IPS-20b (cell line): ENCODE results near the gene CELF5.
A peak's percentile ranks its signal among the peaks of the same experiment; 100 is the strongest.
"Not testable (repeated sequence)": the region's sequence is repeated elsewhere in the genome, so short reads cannot be mapped to it uniquely, and the experiment has no call there.

ENCODE experiments used
- H3K27ac ChIP-seq: one replicate; pipeline ENCODE4 v1.5.1; 2013; ENCODE audit warnings: low read length
- H3K27me3 ChIP-seq: 2 replicates; pipeline ENCODE4 v1.6.1; 2013; ENCODE audit warnings: mild to moderate bottlenecking, low read length, inconsistent platforms; ENCODE audit not compliant: insufficient read depth
- H3K36me3 ChIP-seq: 2 replicates; pipeline ENCODE4 v1.6.1; 2013; ENCODE audit warnings: low read depth, mild to moderate bottlenecking, inconsistent platforms, low read length, moderate library complexity; ENCODE audit not compliant: insufficient read depth
- H3K4me1 ChIP-seq: 2 replicates; pipeline ENCODE4 v1.6.1; 2013; ENCODE audit warnings: mild to moderate bottlenecking, control low read depth, inconsistent platforms, low read length, moderate library complexity; ENCODE audit not compliant: insufficient read depth
- H3K4me3 ChIP-seq: 2 replicates; pipeline ENCODE4 v1.5.1; 2013; ENCODE audit warnings: mild to moderate bottlenecking, low read length, inconsistent platforms
- H3K9ac ChIP-seq: 2 replicates; pipeline ENCODE4 v1.6.1; 2013; ENCODE audit warnings: low read depth, mild to moderate bottlenecking, inconsistent platforms, low read length, moderate library complexity
- H3K9me3 ChIP-seq: 2 replicates; pipeline ENCODE4 v1.6.1; 2013; ENCODE audit warnings: mild to moderate bottlenecking, low read depth, low read length, inconsistent platforms; ENCODE audit not compliant: insufficient read depth

The CELF5 gene

GRCh38 chr19:3204646-3205275 lies 19.7 kb upstream of the CELF5 start:
- H3K27ac ChIP-seq, result no peak overlapping the region

GRCh38 chr19:3206216-3206953 lies 18.1 kb upstream of the CELF5 start:
- H3K36me3 ChIP-seq, result peaks cover 20% of the 10 kb centered on the region
- H3K9ac ChIP-seq, result no peak overlapping the region
- H3K4me1 ChIP-seq, result peaks cover 3% of the 10 kb centered on the region; the same call in 1 of the 2 replicates

More at GRCh38 chr19:3204646-3205275, 19.7 kb upstream of the CELF5 start:
- H3K4me3 ChIP-seq, result no peak overlapping the region
- H3K36me3 ChIP-seq, result peaks cover 25% of the 10 kb centered on the region
- H3K9ac ChIP-seq, result no peak overlapping the region
- H3K27me3 ChIP-seq, result no peaks in the 10 kb centered on the region
- H3K9me3 ChIP-seq, result no peaks in the 10 kb centered on the region
- H3K4me1 ChIP-seq, result no peaks in the 10 kb centered on the region

DNA sequence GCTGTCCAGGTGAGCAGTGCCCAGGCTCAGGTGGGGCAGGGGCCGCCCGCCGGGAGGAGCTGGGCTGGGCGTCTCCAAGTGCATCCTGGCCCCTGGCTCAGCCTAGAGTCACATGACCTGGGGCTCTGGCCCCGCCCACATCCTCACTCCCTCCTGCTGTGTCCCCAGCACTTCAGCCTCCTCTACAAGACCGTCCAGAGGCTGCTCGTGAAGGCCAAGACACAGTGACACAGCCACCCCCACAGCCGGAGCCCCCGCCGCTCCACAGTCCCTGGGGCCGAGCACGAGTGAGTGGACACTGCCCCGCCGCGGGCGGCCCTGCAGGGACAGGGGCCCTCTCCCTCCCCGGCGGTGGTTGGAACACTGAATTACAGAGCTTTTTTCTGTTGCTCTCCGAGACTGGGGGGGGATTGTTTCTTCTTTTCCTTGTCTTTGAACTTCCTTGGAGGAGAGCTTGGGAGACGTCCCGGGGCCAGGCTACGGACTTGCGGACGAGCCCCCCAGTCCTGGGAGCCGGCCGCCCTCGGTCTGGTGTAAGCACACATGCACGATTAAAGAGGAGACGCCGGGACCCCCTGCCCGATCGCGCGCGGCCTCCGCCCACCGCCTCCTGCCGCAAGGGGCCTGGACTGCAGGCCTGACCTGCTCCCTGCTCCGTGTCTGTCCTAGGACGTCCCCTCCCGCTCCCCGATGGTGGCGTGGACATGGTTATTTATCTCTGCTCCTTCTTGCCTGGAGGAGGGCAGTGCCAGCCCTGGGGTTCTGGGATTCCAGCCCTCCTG lies 16.8 kb upstream of the CELF5 start:
- peaks cover 3% of the 10 kb centered on the region; the same call in 1 of the 2 replicates for H3K4me1 ChIP-seq
- H3K4me3 ChIP-seq, result no peak overlapping the region
- no peak overlapping the region for H3K27ac ChIP-seq
- no peaks in the 10 kb centered on the region for H3K27me3 ChIP-seq
- no peak overlapping the region for H3K9ac ChIP-seq
- H3K36me3 ChIP-seq, result peaks cover 15% of the 10 kb centered on the region
- no peaks in the 10 kb centered on the region for H3K9me3 ChIP-seq

More at GRCh38 chr19:3206216-3206953, 18.1 kb upstream of the CELF5 start:
- Histone ChIP-seq H3K27me3 (no peaks in the 10 kb centered on the region), H3K27ac (no peak overlapping the region), H3K9me3 (no peaks in the 10 kb centered on the region), H3K4me3 (no peak overlapping the region)

GRCh38 chr19:3208317-3209207 lies 15.9 kb upstream of the CELF5 start:
- no peak overlapping the region for H3K27ac ChIP-seq
- no peak overlapping the region for H3K9ac ChIP-seq
- peaks cover 15% of the 10 kb centered on the region for H3K36me3 ChIP-seq

GRCh38 chr19:3210347-3211017 lies 14.0 kb upstream of the CELF5 start:
- Histone ChIP-seq H3K9me3 (no peaks in the 10 kb centered on the region), H3K9ac (peak overlapping the region; percentile 65; the same call in 1 of the 2 replicates), H3K4me1 (peaks cover 3% of the 10 kb centered on the region; the same call in 1 of the 2 replicates), H3K4me3 (peak overlapping the region; percentile 52; the same call in 1 of the 2 replicates), H3K27me3 (no peaks in the 10 kb centered on the region), H3K36me3 (peaks cover 15% of the 10 kb centered on the region), H3K27ac (no peak overlapping the region)

More at GRCh38 chr19:3208317-3209207, 15.9 kb upstream of the CELF5 start:
- Histone ChIP-seq H3K4me3 (no peak overlapping the region), H3K4me1 (peaks cover 3% of the 10 kb centered on the region; the same call in 1 of the 2 replicates), H3K27me3 (no peaks in the 10 kb centered on the region), H3K9me3 (no peaks in the 10 kb centered on the region)

- Histone ChIP-seq H3K4me1 (peaks cover 3% of the 10 kb centered on the region; the same call in 1 of the 2 replicates), H3K9ac (peak overlapping the region; percentile 65; the same call in 1 of the 2 replicates), H3K27ac (no peak overlapping the region), H3K4me3 (peak overlapping the region; percentile 52; the same call in 1 of the 2 replicates), H3K9me3 (no peaks in the 10 kb centered on the region), H3K27me3 (no peaks in the 10 kb centered on the region), H3K36me3 (peaks cover 15% of the 10 kb centered on the region)
Measured at GRCh38 chr19:3211191-3211590, 13.3 kb upstream of the CELF5 start.

DNA sequence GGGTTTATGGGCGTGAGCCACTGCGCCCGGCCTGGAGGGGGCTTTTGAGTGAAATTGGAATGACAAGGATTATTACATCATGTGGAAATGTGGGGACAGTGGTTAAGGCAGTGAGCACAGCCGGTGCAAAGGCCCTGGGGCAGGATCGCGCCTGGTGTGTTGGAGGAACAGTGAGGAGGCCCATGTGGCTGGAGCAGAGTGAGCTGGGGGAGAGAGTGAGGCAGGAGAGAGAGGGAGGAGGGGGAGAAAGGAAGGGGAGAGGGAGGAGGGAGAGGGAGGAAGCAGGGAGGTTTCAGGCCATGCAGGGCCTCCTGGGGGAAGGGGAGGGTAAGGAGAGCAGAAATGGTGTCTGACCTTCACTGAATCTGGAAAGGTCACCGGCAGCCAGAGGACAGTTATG lies 11.3 kb upstream of the CELF5 start:
- peaks cover 3% of the 10 kb centered on the region; the same call in 1 of the 2 replicates for H3K4me1 ChIP-seq
- no peak overlapping the region for H3K4me3 ChIP-seq
- no peaks in the 10 kb centered on the region; the same call in 1 of the 2 replicates for H3K36me3 ChIP-seq
- no peaks in the 10 kb centered on the region for H3K27me3 ChIP-seq
- no peak overlapping the region for H3K9ac ChIP-seq
- H3K9me3 ChIP-seq, result no peaks in the 10 kb centered on the region
- H3K27ac ChIP-seq, result no peak overlapping the region

- Histone ChIP-seq H3K36me3 (no peaks in the 10 kb centered on the region), H3K4me1 (no peaks in the 10 kb centered on the region), H3K9me3 (no peaks in the 10 kb centered on the region), H3K4me3 (no peak overlapping the region), H3K9ac (no peak overlapping the region), H3K27ac (no peak overlapping the region), H3K27me3 (no peaks in the 10 kb centered on the region)
Measured at GRCh38 chr19:3216874-3217273, 7.6 kb upstream of the CELF5 start.

DNA sequence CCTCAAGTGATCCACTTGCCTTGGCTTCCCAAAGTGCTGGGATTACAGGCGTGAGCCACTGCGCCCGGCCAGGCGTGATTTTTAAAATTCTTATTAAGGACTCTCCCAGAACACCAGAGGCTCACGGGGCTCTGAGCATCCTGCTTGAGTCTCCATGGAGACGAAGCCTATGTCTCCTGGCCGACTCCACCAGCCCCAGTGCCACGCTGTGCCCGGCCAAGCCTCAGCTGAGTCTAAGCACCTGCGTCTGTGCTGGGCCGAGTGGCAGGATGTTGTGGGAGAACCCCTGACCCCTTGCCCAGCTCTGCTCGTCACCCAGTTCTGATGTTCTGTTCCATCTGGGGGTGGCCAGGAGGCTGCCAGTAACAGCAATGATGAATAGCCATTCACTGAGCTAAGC lies 3.9 kb upstream of the CELF5 start:
- peaks cover under 1% of the 10 kb centered on the region for H3K27me3 ChIP-seq

DNA sequence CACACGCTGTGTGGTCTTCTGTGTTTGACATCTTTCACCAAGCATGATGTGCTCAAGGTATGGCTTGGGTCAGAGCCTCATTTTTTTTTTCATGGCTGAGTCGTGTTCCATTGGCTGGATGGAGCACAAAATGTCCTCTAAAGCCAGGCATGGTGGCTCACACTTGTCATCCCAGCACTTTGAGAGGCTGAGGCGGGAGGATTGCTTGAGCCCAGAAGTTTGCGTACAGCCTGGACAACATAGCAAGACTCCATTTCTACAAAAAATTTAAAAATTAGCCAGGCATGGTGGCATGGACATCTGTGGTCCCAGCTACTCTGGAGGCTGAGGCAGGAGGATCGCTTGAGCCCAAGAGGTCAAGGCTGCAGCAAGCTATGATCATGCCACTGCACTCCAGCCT lies 2.9 kb upstream of the CELF5 start:
- not testable (repeated sequence) for H3K27me3 ChIP-seq, H3K4me3 ChIP-seq

More for the DNA sequence above, 3.9 kb upstream of the CELF5 start:
- H3K9me3 ChIP-seq, result no peaks in the 10 kb centered on the region
- no peaks in the 10 kb centered on the region for H3K36me3 ChIP-seq
- no peaks in the 10 kb centered on the region for H3K4me1 ChIP-seq
- H3K9ac ChIP-seq, result no peak overlapping the region
- H3K27ac ChIP-seq, result no peak overlapping the region
- no peak overlapping the region for H3K4me3 ChIP-seq

More for the DNA sequence above, 2.9 kb upstream of the CELF5 start:
- H3K27ac ChIP-seq, H3K9ac ChIP-seq, H3K9me3 ChIP-seq, H3K4me1 ChIP-seq, H3K36me3 ChIP-seq: not testable (repeated sequence)
